HEK293 (cell line): ENCODE measurements around the gene SPON1.

Source experiments
- CTCF ChIA-PET: fragments of 350-600 bp; formaldehyde crosslinking; extraction: SDS; loops from one replicate; lab custom pipeline; 2021; ENCODE audit warnings: antibody characterized with exemption; lab: Yijun Ruan, JAX
- POLR2A ChIA-PET: fragments of 300-600 bp; formaldehyde crosslinking; extraction: SDS; loops from one replicate; lab custom pipeline; 2020; ENCODE audit warnings: antibody characterized with exemption, inconsistent platforms; lab: Yijun Ruan, JAX
- H3K27ac ChIP-seq: fragments of 200-500 bp; sonication (Bioruptor generic); 2 replicates; pipeline ENCODE4 v1.5.1; 2014; ENCODE audit warnings: low read depth, low read length, control low read depth, inconsistent platforms; ENCODE audit errors: extremely low read depth
- H3K36me3 ChIP-seq, 2 experiments: fragments of 200-500 bp in 1 of 2; sonication (Bioruptor generic) in 1 of 2; 1 replicate in 1 of 2; 2 replicates in 1 of 2; pipeline ENCODE4 v1.5.1; 2014 to 2017; ENCODE audit warnings: inconsistent platforms in 2 of 2, low read length in 2 of 2; ENCODE audit not compliant: control insufficient read depth in 2 of 2, insufficient read depth in 1 of 2
- H3K4me1 ChIP-seq: fragments of 200-500 bp; sonication (Bioruptor generic); 2 replicates; pipeline ENCODE4 v1.5.1; 2014; ENCODE audit warnings: mild to moderate bottlenecking, low read length, inconsistent platforms; ENCODE audit not compliant: control insufficient read depth, insufficient read depth
- H3K4me3 ChIP-seq: 2 replicates; pipeline ENCODE4 v1.5.1; 2011; ENCODE audit warnings: low read depth, mild to moderate bottlenecking, control low read depth, low read length, moderate library complexity
- H3K9me3 ChIP-seq: fragments of 200-500 bp; sonication (Bioruptor generic); 2 replicates; pipeline ENCODE4 v1.5.1; 2014; ENCODE audit warnings: low read depth, low read length, inconsistent platforms; ENCODE audit not compliant: control insufficient read depth, insufficient read depth
- GLIS1 ChIP-seq: fragments of 450-650 bp; formaldehyde crosslinking; IDR thresholded peaks from 2 replicates; pipeline ENCODE4 v1.5.1; 2016; ENCODE audit warnings: missing biosample characterization, missing genetic modification characterization
- HOXC10 ChIP-seq: sonication (generic); formaldehyde crosslinking; IDR thresholded peaks from 2 replicates; pipeline ENCODE4 v1.8.1; 2023; ENCODE audit warnings: mild to moderate bottlenecking, missing genetic modification reagents
- KLF8 ChIP-seq: fragments of 450-650 bp; formaldehyde crosslinking; IDR thresholded peaks from 2 replicates; pipeline ENCODE4 v1.5.1; 2016; ENCODE audit warnings: missing biosample characterization, missing genetic modification characterization
- ZBTB26 ChIP-seq: fragments of 450-650 bp; formaldehyde crosslinking; optimal IDR thresholded peaks from 2 replicates; pipeline ENCODE3; 2016; ENCODE audit warnings: missing biosample characterization, mild to moderate bottlenecking, missing genetic modification characterization
- ZBTB48 ChIP-seq: fragments of 450-650 bp; formaldehyde crosslinking; IDR thresholded peaks from 2 replicates; pipeline ENCODE4 v1.5.1; 2016; ENCODE audit warnings: missing biosample characterization, missing genetic modification characterization
- ZEB2 ChIP-seq: fragments of 450-650 bp; formaldehyde crosslinking; IDR thresholded peaks from 2 replicates; pipeline ENCODE4 v1.5.1; 2016; ENCODE audit warnings: missing biosample characterization, missing genetic modification characterization
- ZFP37 ChIP-seq: fragments of 450-650 bp; formaldehyde crosslinking; IDR thresholded peaks from 2 replicates; pipeline ENCODE4 v1.5.1; 2016; ENCODE audit warnings: missing biosample characterization, missing genetic modification characterization
- ZNF146 ChIP-seq: fragments of 450-650 bp; formaldehyde crosslinking; IDR thresholded peaks from 2 replicates; pipeline ENCODE4 v1.5.1; 2016; ENCODE audit warnings: missing biosample characterization, missing genetic modification characterization
- ZNF354C ChIP-seq: fragments of 450-650 bp; formaldehyde crosslinking; IDR thresholded peaks from 2 replicates; pipeline ENCODE4 v1.5.1; 2016; ENCODE audit warnings: missing biosample characterization, missing genetic modification characterization, low read depth, borderline replicate concordance
- ZNF362 ChIP-seq: fragments of 450-650 bp; formaldehyde crosslinking; IDR thresholded peaks from 2 replicates; pipeline ENCODE4 v1.5.1; 2016; ENCODE audit warnings: missing biosample characterization, missing genetic modification characterization
- ZNF530 ChIP-seq: fragments of 450-650 bp; formaldehyde crosslinking; IDR thresholded peaks from 2 replicates; pipeline ENCODE4 v1.5.1; 2016; ENCODE audit warnings: low read depth, missing biosample characterization, missing genetic modification characterization
- ZNF555 ChIP-seq: fragments of 450-650 bp; formaldehyde crosslinking; conservative IDR thresholded peaks from 2 replicates; pipeline ENCODE4 v1.5.1; 2017; ENCODE audit warnings: missing biosample characterization, mild to moderate bottlenecking, missing genetic modification characterization, inconsistent platforms
- ZNF645 ChIP-seq: fragments of 450-650 bp; formaldehyde crosslinking; IDR thresholded peaks from 2 replicates; pipeline ENCODE4; 2016; ENCODE audit warnings: missing biosample characterization, missing genetic modification characterization
- ZNF837 ChIP-seq: fragments of 450-650 bp; formaldehyde crosslinking; IDR thresholded peaks from 2 replicates; pipeline ENCODE4 v1.5.1; 2016; ENCODE audit warnings: missing biosample characterization, missing genetic modification characterization
- ZSCAN30 ChIP-seq: fragments of 450-650 bp; IDR thresholded peaks from 2 replicates; pipeline ENCODE4 v1.5.1; 2018; ENCODE audit warnings: missing biosample characterization, mild to moderate bottlenecking, missing genetic modification characterization, moderate library complexity
- TF ChIP-seq, protein P1 (sequence below): IDR thresholded peaks from 2 replicates; pipeline ENCODE4 v1.6.1; 2011; ENCODE audit warnings: mild to moderate bottlenecking, low read depth, low read length, borderline replicate concordance
- TF ChIP-seq, protein P2 (sequence below): fragments of 450-650 bp; formaldehyde crosslinking; IDR thresholded peaks from 2 replicates; pipeline ENCODE4 v1.5.1; 2016; ENCODE audit warnings: missing biosample characterization, missing genetic modification characterization
- TF ChIP-seq, protein P3 (sequence below): fragments of 450-650 bp; formaldehyde crosslinking; IDR thresholded peaks from 2 replicates; pipeline ENCODE4 v1.5.1; 2016; ENCODE audit warnings: missing biosample characterization, missing genetic modification characterization
- TF ChIP-seq, protein P4 (sequence below): fragments of 450-650 bp; formaldehyde crosslinking; IDR thresholded peaks from 2 replicates; pipeline ENCODE4 v1.5.1; 2017; ENCODE audit warnings: missing biosample characterization, missing genetic modification characterization

SPON1 gene

GRCh38 chr11:14212986-14213385, 250.5 kb downstream of the SPON1 start:
- ChIA-PET POLR2A (interaction anchor here (0.6 kb wide), 1 partner anchor 241 kb away, joined by 4 read pairs; no protein-coding TSS in a partner anchor), CTCF (interaction anchor here (0.6 to 1.0 kb wide), 2 partner anchors 12 to 1005 kb away, joined by 3 read pairs; no protein-coding TSS in a partner anchor)

GRCh38 chr11:14218728-14219127, 256.2 kb downstream of the SPON1 start:
- Histone ChIP-seq H3K4me3 (no peak overlapping the region), H3K4me1 (no peaks in the 10 kb centered on the region), H3K9me3 (no peaks in the 10 kb centered on the region), H3K36me3 (no peaks in the 10 kb centered on the region), H3K27ac (no peak overlapping the region)
- ChIA-PET CTCF (interaction anchor here (0.5 kb wide), 1 partner anchor 288 kb away, joined by 4 read pairs; no protein-coding TSS in a partner anchor), POLR2A (no interaction called here)
- TF ChIP-seq HOXC10 (CRISPR knock-in tag) (no peak), ZNF555 (tag by site-specific recombination) (no peak), ZNF837 (tag by site-specific recombination) (no peak), ZNF530 (tag by site-specific recombination) (no peak), ZNF645 (tag by site-specific recombination) (no peak), ZNF362 (tag by site-specific recombination) (no peak), ZSCAN30 (no peak), GLIS1 (no peak)
- TF ChIP-seq, protein P1, sequence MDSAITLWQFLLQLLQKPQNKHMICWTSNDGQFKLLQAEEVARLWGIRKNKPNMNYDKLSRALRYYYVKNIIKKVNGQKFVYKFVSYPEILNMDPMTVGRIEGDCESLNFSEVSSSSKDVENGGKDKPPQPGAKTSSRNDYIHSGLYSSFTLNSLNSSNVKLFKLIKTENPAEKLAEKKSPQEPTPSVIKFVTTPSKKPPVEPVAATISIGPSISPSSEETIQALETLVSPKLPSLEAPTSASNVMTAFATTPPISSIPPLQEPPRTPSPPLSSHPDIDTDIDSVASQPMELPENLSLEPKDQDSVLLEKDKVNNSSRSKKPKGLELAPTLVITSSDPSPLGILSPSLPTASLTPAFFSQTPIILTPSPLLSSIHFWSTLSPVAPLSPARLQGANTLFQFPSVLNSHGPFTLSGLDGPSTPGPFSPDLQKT = no peak
- TF ChIP-seq, protein P2, sequence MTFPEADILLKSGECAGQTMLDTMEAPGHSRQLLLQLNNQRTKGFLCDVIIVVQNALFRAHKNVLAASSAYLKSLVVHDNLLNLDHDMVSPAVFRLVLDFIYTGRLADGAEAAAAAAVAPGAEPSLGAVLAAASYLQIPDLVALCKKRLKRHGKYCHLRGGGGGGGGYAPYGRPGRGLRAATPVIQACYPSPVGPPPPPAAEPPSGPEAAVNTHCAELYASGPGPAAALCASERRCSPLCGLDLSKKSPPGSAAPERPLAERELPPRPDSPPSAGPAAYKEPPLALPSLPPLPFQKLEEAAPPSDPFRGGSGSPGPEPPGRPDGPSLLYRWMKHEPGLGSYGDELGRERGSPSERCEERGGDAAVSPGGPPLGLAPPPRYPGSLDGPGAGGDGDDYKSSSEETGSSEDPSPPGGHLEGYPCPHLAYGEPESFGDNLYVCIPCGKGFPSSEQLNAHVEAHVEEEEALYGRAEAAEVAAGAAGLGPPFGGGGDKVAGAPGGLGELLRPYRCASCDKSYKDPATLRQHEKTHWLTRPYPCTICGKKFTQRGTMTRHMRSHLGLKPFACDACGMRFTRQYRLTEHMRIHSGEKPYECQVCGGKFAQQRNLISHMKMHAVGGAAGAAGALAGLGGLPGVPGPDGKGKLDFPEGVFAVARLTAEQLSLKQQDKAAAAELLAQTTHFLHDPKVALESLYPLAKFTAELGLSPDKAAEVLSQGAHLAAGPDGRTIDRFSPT (tag by site-specific recombination) = no peak

More at GRCh38 chr11:14212986-14213385, 250.5 kb downstream of the SPON1 start:
- Histone ChIP-seq H3K9me3 (no peaks in the 10 kb centered on the region), H3K27ac (no peak overlapping the region), H3K4me1 (no peaks in the 10 kb centered on the region), H3K4me3 (no peak overlapping the region), H3K36me3 (no peaks in the 10 kb centered on the region)
- TF ChIP-seq ZNF362 (tag by site-specific recombination) = no peak
- TF ChIP-seq ZBTB26 (tag by site-specific recombination) = no peak
- TF ChIP-seq ZNF354C (tag by site-specific recombination) = no peak
- no peak for TF ChIP-seq ZBTB48
- TF ChIP-seq, protein P3, sequence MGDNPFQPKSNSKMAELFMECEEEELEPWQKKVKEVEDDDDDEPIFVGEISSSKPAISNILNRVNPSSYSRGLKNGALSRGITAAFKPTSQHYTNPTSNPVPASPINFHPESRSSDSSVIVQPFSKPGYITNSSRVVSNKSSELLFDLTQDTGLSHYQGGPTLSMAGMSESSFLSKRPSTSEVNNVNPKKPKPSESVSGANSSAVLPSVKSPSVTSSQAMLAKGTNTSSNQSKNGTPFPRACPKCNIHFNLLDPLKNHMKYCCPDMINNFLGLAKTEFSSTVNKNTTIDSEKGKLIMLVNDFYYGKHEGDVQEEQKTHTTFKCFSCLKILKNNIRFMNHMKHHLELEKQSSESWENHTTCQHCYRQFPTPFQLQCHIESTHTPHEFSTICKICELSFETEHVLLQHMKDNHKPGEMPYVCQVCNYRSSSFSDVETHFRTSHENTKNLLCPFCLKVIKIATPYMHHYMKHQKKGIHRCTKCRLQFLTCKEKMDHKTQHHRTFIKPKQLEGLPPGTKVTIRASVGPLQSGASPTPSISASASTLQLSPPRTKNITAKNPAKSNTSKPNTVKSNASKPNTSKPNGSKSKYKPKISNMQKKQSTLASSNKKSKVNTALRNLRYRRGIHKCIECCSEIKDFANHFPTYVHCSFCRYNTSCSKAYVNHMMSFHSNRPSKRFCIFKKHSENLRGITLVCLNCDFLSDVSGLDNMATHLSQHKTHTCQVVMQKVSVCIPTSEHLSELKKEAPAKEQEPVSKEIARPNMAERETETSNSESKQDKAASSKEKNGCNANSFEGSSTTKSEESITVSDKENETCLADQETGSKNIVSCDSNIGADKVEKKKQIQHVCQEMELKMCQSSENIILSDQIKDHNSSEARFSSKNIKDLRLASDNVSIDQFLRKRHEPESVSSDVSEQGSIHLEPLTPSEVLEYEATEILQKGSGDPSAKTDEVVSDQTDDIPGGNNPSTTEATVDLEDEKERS (tag by site-specific recombination) = no peak
- no peak for TF ChIP-seq ZNF555 (tag by site-specific recombination)
- no peak for TF ChIP-seq ZNF146
- no peak for TF ChIP-seq KLF8
- TF ChIP-seq, protein P4, sequence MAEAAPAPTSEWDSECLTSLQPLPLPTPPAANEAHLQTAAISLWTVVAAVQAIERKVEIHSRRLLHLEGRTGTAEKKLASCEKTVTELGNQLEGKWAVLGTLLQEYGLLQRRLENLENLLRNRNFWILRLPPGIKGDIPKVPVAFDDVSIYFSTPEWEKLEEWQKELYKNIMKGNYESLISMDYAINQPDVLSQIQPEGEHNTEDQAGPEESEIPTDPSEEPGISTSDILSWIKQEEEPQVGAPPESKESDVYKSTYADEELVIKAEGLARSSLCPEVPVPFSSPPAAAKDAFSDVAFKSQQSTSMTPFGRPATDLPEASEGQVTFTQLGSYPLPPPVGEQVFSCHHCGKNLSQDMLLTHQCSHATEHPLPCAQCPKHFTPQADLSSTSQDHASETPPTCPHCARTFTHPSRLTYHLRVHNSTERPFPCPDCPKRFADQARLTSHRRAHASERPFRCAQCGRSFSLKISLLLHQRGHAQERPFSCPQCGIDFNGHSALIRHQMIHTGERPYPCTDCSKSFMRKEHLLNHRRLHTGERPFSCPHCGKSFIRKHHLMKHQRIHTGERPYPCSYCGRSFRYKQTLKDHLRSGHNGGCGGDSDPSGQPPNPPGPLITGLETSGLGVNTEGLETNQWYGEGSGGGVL (tag by site-specific recombination) = no peak
- no peak for TF ChIP-seq ZEB2 (tag by site-specific recombination)
- TF ChIP-seq ZFP37 (tag by site-specific recombination) = no peak
